Measurements from ENCODE around the gene FZR1. TPM values are rescaled to one million over a fixed set of nuclear protein-coding genes. Genes with fewer than 3 reads are reported as not detected.
A peak's percentile ranks its signal among the peaks of the same experiment; 100 is the strongest.

FZR1 gene
- total and polyA plus RNA-seq, 9 of the 15 experiments (the other 6 are each of a cell fraction or from before 2014, with no cell fraction given), result 0.18 to 48.0 (median 22.2) TPM

DNA sequence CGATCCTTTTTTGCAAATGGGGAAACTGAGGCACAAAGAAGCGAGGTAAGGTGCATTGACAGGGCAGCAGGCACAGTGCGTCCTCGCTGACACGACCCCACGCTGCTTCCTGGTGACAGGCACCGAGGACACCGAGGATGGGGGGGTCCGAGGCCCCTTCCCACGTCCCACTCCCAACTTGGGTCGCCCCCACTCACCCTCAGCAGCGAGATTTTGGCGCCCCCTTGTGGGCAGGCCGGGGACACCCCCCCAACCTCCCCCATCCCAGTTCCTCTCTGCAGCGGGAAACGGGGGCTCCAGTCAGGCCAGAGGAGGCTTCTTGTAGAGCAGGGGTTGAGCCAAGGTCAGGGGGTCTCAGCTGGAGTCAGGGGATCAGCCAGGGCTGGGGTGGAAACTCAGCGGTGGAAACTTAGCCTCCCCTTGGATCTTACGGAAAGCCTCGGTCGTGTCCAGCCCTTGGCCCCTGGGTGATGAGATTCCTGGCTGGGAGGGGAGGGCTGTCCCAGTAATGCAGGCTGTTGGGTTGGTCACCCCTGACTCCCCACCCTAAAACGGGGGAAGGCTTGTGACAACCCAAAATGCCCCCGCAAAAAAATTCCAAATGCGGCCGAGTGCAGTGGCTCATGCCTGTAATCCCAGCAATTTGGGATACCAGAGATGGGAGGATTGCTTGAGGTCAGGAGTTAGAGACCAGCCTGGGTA, 34.0 kb upstream of the FZR1 start (continued):
- TF ChIP-seq, protein P1, sequence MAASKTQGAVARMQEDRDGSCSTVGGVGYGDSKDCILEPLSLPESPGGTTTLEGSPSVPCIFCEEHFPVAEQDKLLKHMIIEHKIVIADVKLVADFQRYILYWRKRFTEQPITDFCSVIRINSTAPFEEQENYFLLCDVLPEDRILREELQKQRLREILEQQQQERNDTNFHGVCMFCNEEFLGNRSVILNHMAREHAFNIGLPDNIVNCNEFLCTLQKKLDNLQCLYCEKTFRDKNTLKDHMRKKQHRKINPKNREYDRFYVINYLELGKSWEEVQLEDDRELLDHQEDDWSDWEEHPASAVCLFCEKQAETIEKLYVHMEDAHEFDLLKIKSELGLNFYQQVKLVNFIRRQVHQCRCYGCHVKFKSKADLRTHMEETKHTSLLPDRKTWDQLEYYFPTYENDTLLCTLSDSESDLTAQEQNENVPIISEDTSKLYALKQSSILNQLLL (CRISPR knock-in tag; IDR thresholded peaks at IDR 0.05; ENCODE audit: borderline replicate concordance), result no peak
- TF ChIP-seq NEUROD1 (IDR thresholded peaks at IDR 0.05; ENCODE audit: borderline replicate concordance, low read depth, low read length, partially characterized antibody), result no peak
- TF ChIP-seq, protein P2, sequence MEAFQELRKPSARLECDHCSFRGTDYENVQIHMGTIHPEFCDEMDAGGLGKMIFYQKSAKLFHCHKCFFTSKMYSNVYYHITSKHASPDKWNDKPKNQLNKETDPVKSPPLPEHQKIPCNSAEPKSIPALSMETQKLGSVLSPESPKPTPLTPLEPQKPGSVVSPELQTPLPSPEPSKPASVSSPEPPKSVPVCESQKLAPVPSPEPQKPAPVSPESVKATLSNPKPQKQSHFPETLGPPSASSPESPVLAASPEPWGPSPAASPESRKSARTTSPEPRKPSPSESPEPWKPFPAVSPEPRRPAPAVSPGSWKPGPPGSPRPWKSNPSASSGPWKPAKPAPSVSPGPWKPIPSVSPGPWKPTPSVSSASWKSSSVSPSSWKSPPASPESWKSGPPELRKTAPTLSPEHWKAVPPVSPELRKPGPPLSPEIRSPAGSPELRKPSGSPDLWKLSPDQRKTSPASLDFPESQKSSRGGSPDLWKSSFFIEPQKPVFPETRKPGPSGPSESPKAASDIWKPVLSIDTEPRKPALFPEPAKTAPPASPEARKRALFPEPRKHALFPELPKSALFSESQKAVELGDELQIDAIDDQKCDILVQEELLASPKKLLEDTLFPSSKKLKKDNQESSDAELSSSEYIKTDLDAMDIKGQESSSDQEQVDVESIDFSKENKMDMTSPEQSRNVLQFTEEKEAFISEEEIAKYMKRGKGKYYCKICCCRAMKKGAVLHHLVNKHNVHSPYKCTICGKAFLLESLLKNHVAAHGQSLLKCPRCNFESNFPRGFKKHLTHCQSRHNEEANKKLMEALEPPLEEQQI (IDR thresholded peaks at IDR 0.05), result no peak

DNA sequence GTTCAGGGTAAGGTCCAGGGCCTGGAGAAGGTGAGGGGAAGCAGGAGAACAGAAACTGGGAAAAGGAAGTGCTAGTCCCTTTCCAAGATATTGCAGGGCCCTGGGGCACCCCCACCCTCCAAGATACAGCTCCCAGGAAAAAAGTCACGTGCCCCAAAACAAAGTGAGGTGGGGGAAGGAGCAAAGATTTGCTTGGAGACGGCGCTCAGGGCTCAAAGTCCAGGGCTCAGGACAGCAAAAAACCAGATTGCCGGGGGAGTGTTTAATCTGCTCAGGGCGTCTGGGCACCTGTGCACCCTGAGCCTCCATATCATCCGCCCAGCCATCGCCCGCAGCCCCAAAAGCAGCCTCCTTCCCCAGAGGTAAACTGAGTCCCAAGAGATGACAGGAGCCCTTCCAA, 32.1 kb upstream of the FZR1 start:
- no peak overlapping the region for H3K9ac ChIP-seq (ENCODE audit: insufficient read depth in 1 of 2, low read depth in 2 of 2, low read length in 2 of 2)
- H4K20me1 ChIP-seq (replicated peaks; ENCODE audit: control insufficient read depth, insufficient read depth, low read length), result no peaks in the 10 kb centered on the region
- in situ Hi-C loops (cut with MboI) (loop anchor here (5.0 kb wide), 1 partner anchor 147 kb away; no protein-coding TSS in a partner anchor), intact Hi-C loops (cut with micrococcal nuclease) (no loop called here)
- no peaks in the 10 kb centered on the region for H3K27me3 ChIP-seq (ENCODE audit: control insufficient read depth in 2 of 2, insufficient read depth in 2 of 2, low read length in 2 of 2)
- no peaks in the 10 kb centered on the region for H3K9me1 ChIP-seq (ENCODE audit: control insufficient read depth, insufficient read depth, low read length)
- ChIA-PET CTCF (ENCODE audit: low intra/inter-chr PET ratio) (interaction anchor here (0.9 kb wide), 1 partner anchor 169 kb away, joined by 7 read pairs; no protein-coding TSS in a partner anchor), POLR2A (interaction anchor here (0.6 kb wide), 1 partner anchor 8 kb away, joined by 3 read pairs; no protein-coding TSS in a partner anchor)
- H3K4me3 ChIP-seq, result no peak overlapping the region
- no TSS peak for BruUV-seq (replicated peaks)
- H3K4me1 ChIP-seq (replicated peaks in 1 of 2; ENCODE audit: control insufficient read depth in 2 of 2, insufficient read depth in 2 of 2, low read length in 2 of 2), result peaks cover 11 to 21% of the 10 kb centered on the region in 2 experiments
- ATAC-seq (no peak), DNase-seq (ENCODE audit: extremely low read depth in 1 of 4, low spot score in 3 of 4) (no peak), FAIRE-seq (no peak)
- no peak overlapping the region for H3K4me2 ChIP-seq (ENCODE audit: insufficient read depth, low read length)
- H3K27ac ChIP-seq (ENCODE audit: extremely low read depth, low read depth, low read length), result no peak overlapping the region
- H2AFZ ChIP-seq (ENCODE audit: low read depth, low read length), result no peak overlapping the region
- WGBS (ENCODE audit: insufficient coverage, low coverage, missing lambda C conversion rate), result 24% methylated on average over 8 of the region's 8 CpGs
- no peaks in the 10 kb centered on the region for H3K36me3 ChIP-seq (ENCODE audit: control insufficient read depth, insufficient read depth, low read length)
- H3K9me3 ChIP-seq (replicated peaks; ENCODE audit: control insufficient read depth, insufficient read depth, low read depth, low read length), result no peaks in the 10 kb centered on the region
- TF ChIP-seq, protein P3, sequence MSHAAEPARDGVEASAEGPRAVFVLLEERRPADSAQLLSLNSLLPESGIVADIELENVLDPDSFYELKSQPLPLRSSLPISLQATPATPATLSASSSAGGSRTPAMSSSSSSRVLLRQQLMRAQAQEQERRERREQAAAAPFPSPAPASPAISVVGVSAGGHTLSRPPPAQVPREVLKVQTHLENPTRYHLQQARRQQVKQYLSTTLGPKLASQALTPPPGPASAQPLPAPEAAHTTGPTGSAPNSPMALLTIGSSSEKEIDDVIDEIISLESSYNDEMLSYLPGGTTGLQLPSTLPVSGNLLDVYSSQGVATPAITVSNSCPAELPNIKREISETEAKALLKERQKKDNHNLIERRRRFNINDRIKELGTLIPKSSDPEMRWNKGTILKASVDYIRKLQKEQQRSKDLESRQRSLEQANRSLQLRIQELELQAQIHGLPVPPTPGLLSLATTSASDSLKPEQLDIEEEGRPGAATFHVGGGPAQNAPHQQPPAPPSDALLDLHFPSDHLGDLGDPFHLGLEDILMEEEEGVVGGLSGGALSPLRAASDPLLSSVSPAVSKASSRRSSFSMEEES (CRISPR knock-in tag; IDR thresholded peaks at IDR 0.05), result peak; percentile 8; the same call in 1 of the 2 replicates
- TF ChIP-seq, protein P4, sequence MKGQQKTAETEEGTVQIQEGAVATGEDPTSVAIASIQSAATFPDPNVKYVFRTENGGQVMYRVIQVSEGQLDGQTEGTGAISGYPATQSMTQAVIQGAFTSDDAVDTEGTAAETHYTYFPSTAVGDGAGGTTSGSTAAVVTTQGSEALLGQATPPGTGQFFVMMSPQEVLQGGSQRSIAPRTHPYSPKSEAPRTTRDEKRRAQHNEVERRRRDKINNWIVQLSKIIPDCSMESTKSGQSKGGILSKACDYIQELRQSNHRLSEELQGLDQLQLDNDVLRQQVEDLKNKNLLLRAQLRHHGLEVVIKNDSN (CRISPR knock-in tag; IDR thresholded peaks at IDR 0.05), result peak; percentile 46
- TF ChIP-seq, protein P5, sequence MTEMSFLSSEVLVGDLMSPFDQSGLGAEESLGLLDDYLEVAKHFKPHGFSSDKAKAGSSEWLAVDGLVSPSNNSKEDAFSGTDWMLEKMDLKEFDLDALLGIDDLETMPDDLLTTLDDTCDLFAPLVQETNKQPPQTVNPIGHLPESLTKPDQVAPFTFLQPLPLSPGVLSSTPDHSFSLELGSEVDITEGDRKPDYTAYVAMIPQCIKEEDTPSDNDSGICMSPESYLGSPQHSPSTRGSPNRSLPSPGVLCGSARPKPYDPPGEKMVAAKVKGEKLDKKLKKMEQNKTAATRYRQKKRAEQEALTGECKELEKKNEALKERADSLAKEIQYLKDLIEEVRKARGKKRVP (CRISPR knock-in tag; IDR thresholded peaks at IDR 0.05), result no peak
- TF ChIP-seq PURB (CRISPR knock-in tag; IDR thresholded peaks at IDR 0.05; ENCODE audit: low read depth) (no peak), RAD51 (IDR thresholded peaks at IDR 0.05; ENCODE audit: borderline replicate concordance, low read depth) (peak; percentile 32; the same call in 1 of the 2 replicates)
- TF ChIP-seq, protein P6, sequence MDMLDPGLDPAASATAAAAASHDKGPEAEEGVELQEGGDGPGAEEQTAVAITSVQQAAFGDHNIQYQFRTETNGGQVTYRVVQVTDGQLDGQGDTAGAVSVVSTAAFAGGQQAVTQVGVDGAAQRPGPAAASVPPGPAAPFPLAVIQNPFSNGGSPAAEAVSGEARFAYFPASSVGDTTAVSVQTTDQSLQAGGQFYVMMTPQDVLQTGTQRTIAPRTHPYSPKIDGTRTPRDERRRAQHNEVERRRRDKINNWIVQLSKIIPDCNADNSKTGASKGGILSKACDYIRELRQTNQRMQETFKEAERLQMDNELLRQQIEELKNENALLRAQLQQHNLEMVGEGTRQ (CRISPR knock-in tag; IDR thresholded peaks at IDR 0.05), result peak; percentile 29; the same call in 1 of the 2 replicates
- H3K79me2 ChIP-seq (ENCODE audit: control insufficient read depth, insufficient read depth, low read length), result no peaks in the 10 kb centered on the region
